Natural killer cell (primary cell): ENCODE data around the gene PCDHA13. TPM values are rescaled to one million over a fixed set of nuclear protein-coding genes. Genes with fewer than 3 reads are reported as not detected.

Source experiments
- ATAC-seq, 3 donors: fragments of 150-1000 bp in 2 of 3; fragments of 200-7000 bp in 1 of 3; cut with Tn5 transposase; 1 replicate in 1 of 3; 2 replicates in 2 of 3; pipeline ENCODE4 v1.10.0; 2021; ENCODE audit warnings: mild to moderate bottlenecking in 2 of 3, moderate library complexity in 2 of 3
- DNase-seq, 2 donors: peaks; one replicate each; pipeline versions ENCODE4 v3.0.0 to v3.0.0-alpha.2; 2013 to 2021; ENCODE audit warnings: mixed read lengths in 1 of 2
- H3K27ac ChIP-seq: one replicate; pipeline ENCODE4 v1.5.1; 2013; ENCODE audit warnings: mild to moderate bottlenecking, low read length
- H3K27me3 ChIP-seq: one replicate; pipeline ENCODE4 v1.6.1; 2013; ENCODE audit warnings: low read length; ENCODE audit not compliant: control insufficient read depth, insufficient read depth
- H3K36me3 ChIP-seq: one replicate; pipeline ENCODE4 v1.6.1; 2013; ENCODE audit warnings: low read length; ENCODE audit not compliant: control insufficient read depth, insufficient read depth
- H3K4me1 ChIP-seq: one replicate; pipeline ENCODE4 v1.6.1; 2013; ENCODE audit warnings: low read length; ENCODE audit not compliant: control insufficient read depth, insufficient read depth
- H3K4me3 ChIP-seq: one replicate; pipeline ENCODE4 v1.5.1; 2013; ENCODE audit warnings: low read length
- H3K9me3 ChIP-seq: one replicate; pipeline ENCODE4 v1.6.1; 2013; ENCODE audit warnings: low read length; ENCODE audit not compliant: control insufficient read depth, insufficient read depth
- H3K27ac Mint-ChIP-seq, 2 donors: one replicate each; pipeline ENCODE4 v1.8.0; 2022; ENCODE audit warnings: mild to moderate bottlenecking in 2 of 2, mixed read lengths in 2 of 2, moderate library complexity in 1 of 2
- H3K27me3 Mint-ChIP-seq, 2 donors: one replicate each; pipeline ENCODE4 v1.8.0; 2022; ENCODE audit warnings: low read depth in 2 of 2, mixed read lengths in 2 of 2
- H3K36me3 Mint-ChIP-seq: one replicate; pipeline ENCODE4 v1.8.0; 2022; ENCODE audit warnings: mixed read lengths
- H3K4me1 Mint-ChIP-seq, 2 donors: one replicate each; pipeline ENCODE4 v1.8.0; 2022; ENCODE audit warnings: mixed read lengths in 2 of 2
- H3K4me3 Mint-ChIP-seq: one replicate; pipeline ENCODE4 v1.8.0; 2022; ENCODE audit warnings: mild to moderate bottlenecking, moderate library complexity, mixed read lengths
- H3K9me3 Mint-ChIP-seq, 2 donors: one replicate each; pipeline ENCODE4 v1.8.0; 2022; ENCODE audit warnings: mixed read lengths in 2 of 2
- WGBS: methylation state at CpG from one replicate; pipeline ENCODE4 v1.1.7; 2013; ENCODE audit warnings: missing lambda C conversion rate; ENCODE audit not compliant: insufficient coverage; 5-methylcytosine and 5-hydroxymethylcytosine counted together
- intact Hi-C: fragments of 100-400 bp; cut with micrococcal nuclease; formaldehyde crosslinking; loops from one replicate; pipeline ENCODE4 v1.14.2; 2022
- total RNA-seq, 4 donors: library from RNA; stranded (reverse); fragments of 120-200 nt in 1 of 4; gene quantifications; one replicate each; pipeline versions ENCODE4 v1.2.3 to v1.2.4, GENCODE V29; 2013 to 2022
- TF ChIP-seq, protein P1 (sequence below): fragments of 200-600 bp; IDR thresholded peaks from one replicate; pipeline ENCODE4 v1.8.0; 2022; ENCODE audit warnings: antibody characterized with exemption

PCDHA13 gene
- total RNA-seq, 3 donors from 2014 or later (not counting 1 experiment from before 2014, with no cell fraction given): not detected

GRCh38 chr5:140926443-140927227 lies 44.7 kb downstream of the PCDHA13 start:
- H3K9me3 Mint-ChIP-seq: peaks cover 0 to 2% of the 10 kb centered on the region in 2 donors
- Histone ChIP-seq H3K4me1 (peaks cover 16% of the 10 kb centered on the region), H3K9me3 (peaks cover 12% of the 10 kb centered on the region), H3K27ac (no peak overlapping the region), H3K27me3 (peaks cover 24% of the 10 kb centered on the region), H3K36me3 (no peaks in the 10 kb centered on the region), H3K4me3 (no peak overlapping the region)
- TF ChIP-seq, protein P1, sequence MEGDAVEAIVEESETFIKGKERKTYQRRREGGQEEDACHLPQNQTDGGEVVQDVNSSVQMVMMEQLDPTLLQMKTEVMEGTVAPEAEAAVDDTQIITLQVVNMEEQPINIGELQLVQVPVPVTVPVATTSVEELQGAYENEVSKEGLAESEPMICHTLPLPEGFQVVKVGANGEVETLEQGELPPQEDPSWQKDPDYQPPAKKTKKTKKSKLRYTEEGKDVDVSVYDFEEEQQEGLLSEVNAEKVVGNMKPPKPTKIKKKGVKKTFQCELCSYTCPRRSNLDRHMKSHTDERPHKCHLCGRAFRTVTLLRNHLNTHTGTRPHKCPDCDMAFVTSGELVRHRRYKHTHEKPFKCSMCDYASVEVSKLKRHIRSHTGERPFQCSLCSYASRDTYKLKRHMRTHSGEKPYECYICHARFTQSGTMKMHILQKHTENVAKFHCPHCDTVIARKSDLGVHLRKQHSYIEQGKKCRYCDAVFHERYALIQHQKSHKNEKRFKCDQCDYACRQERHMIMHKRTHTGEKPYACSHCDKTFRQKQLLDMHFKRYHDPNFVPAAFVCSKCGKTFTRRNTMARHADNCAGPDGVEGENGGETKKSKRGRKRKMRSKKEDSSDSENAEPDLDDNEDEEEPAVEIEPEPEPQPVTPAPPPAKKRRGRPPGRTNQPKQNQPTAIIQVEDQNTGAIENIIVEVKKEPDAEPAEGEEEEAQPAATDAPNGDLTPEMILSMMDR: no peak
- peaks cover 6 to 18% of the 10 kb centered on the region in 2 donors for H3K27me3 Mint-ChIP-seq
- no peak overlapping the region for H3K27ac Mint-ChIP-seq
- H3K36me3 Mint-ChIP-seq: no peaks in the 10 kb centered on the region
- peak in 1 of 2 donors; percentile 1 for DNase-seq
- peak overlapping the region; percentile 25 for H3K4me3 Mint-ChIP-seq
- no peak for ATAC-seq
- intact Hi-C loops: no loop called here
- WGBS: 6% methylated on average over 74 of the region's 74 CpGs
- H3K4me1 Mint-ChIP-seq: peaks cover 0 to 4% of the 10 kb centered on the region in 2 donors

DNA sequence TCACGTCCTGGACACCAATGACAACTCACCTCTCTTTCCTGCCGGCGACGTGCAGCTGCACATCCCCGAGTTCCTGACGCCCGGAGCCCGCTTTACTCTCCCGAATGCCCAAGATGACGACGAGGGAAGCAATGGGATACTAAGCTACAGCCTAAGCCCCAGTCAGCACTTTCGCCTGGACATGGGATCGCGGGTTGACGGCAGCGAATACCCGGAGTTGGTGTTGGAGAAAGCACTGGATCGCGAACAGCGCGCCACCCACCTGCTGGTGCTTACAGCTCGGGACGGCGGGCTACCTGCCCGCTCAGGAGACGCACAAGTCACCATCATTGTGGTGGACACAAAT lies 45.3 kb downstream of the PCDHA13 start:
- H3K4me3 Mint-ChIP-seq: peak overlapping the region; percentile 25
- peaks cover 0 to 2% of the 10 kb centered on the region in 2 donors for H3K9me3 Mint-ChIP-seq
- Histone ChIP-seq H3K9me3 (peaks cover 12% of the 10 kb centered on the region), H3K4me1 (peaks cover 16% of the 10 kb centered on the region), H3K4me3 (no peak overlapping the region), H3K36me3 (no peaks in the 10 kb centered on the region), H3K27me3 (peaks cover 24% of the 10 kb centered on the region), H3K27ac (no peak overlapping the region)
- ATAC-seq (no peak), DNase-seq (no peak)
- 17% methylated on average over 26 of the region's 26 CpGs for WGBS
- intact Hi-C loops: no loop called here
- H3K36me3 Mint-ChIP-seq: no peaks in the 10 kb centered on the region
- H3K27me3 Mint-ChIP-seq: peaks cover 6 to 18% of the 10 kb centered on the region in 2 donors
- H3K4me1 Mint-ChIP-seq: peaks cover 0 to 4% of the 10 kb centered on the region in 2 donors
- no peak overlapping the region for H3K27ac Mint-ChIP-seq
- TF ChIP-seq, protein P1: no peak

Other genes with a start within 250 kb of the PCDHA13 start
- 10 to 100 TPM in 1 of 3 donors, 1 to 10 TPM in 2; 1.4 to 15.9 (median 7.0) TPM for gene CD14, start 248.9 kb upstream of the PCDHA13 start, total RNA-seq
- 10 to 100 TPM; 17.9 to 19.5 (median 18.8) TPM for gene TMCO6, start 242.7 kb upstream of the PCDHA13 start, total RNA-seq
- 10 to 100 TPM; 41.0 to 48.3 (median 42.8) TPM for gene NDUFA2, start 234.5 kb upstream of the PCDHA13 start, total RNA-seq
- 100 to 1,000 TPM; 144 to 204 (median 148) TPM for gene IK, start 234.3 kb upstream of the PCDHA13 start, total RNA-seq
- gene WDR55, start 217.2 kb upstream of the PCDHA13 start, total RNA-seq: 10 to 100 TPM; 42.3 to 45.1 (median 43.3) TPM
- gene DND1, start 208.5 kb upstream of the PCDHA13 start, total RNA-seq: 1 to 10 TPM in 2 of 3 donors, under 1 TPM in 1; 0.90 to 1.1 (median 1.1) TPM
- gene HARS1, start 190.8 kb upstream of the PCDHA13 start, total RNA-seq: 10 to 100 TPM; 62.4 to 73.8 (median 68.3) TPM
- 10 to 100 TPM; 42.5 to 48.4 (median 45.6) TPM for gene HARS2, start 190.7 kb upstream of the PCDHA13 start, total RNA-seq
- 10 to 100 TPM; 47.0 to 50.4 (median 49.5) TPM for gene ZMAT2, start 181.7 kb upstream of the PCDHA13 start, total RNA-seq
- gene PCDHA1, start 96.0 kb upstream of the PCDHA13 start, total RNA-seq: not detected
- not detected for gene PCDHA2, start 87.3 kb upstream of the PCDHA13 start, total RNA-seq
- not detected for gene PCDHA3, start 81.1 kb upstream of the PCDHA13 start, total RNA-seq
- not detected for gene PCDHA4, start 75.1 kb upstream of the PCDHA13 start, total RNA-seq
- gene PCDHA5, start 60.5 kb upstream of the PCDHA13 start, total RNA-seq: not detected
- gene PCDHA6, start 54.2 kb upstream of the PCDHA13 start, total RNA-seq: not detected
- gene PCDHA7, start 47.9 kb upstream of the PCDHA13 start, total RNA-seq: not detected
- not detected for gene PCDHA8, start 40.9 kb upstream of the PCDHA13 start, total RNA-seq
- gene PCDHA9, start 33.7 kb upstream of the PCDHA13 start, total RNA-seq: not detected
- gene PCDHA10, start 26.2 kb upstream of the PCDHA13 start, total RNA-seq: not detected
- gene PCDHA11, start 13.2 kb upstream of the PCDHA13 start, total RNA-seq: not detected
- gene PCDHA12, start 6.8 kb upstream of the PCDHA13 start, total RNA-seq: not detected
- not detected for gene PCDHAC1, start 44.2 kb downstream of the PCDHA13 start, total RNA-seq
- gene PCDHAC2, start 84.4 kb downstream of the PCDHA13 start, total RNA-seq: not detected
- gene PCDHB1, start 169.2 kb downstream of the PCDHA13 start, total RNA-seq: not detected
- gene PCDHB2, start 212.5 kb downstream of the PCDHA13 start, total RNA-seq: not detected
- gene PCDHB3, start 218.3 kb downstream of the PCDHA13 start, total RNA-seq: not detected
- not detected for gene PCDHB4, start 239.7 kb downstream of the PCDHA13 start, total RNA-seq